Activated T-helper 17 cell treated with anti-CD3 and anti-CD28 coated beads, Interleukin-2, amount 50 U/mL, for 72 hours (primary cell): ENCODE results near the gene BOD1. TPM values are rescaled to one million over a fixed set of nuclear protein-coding genes. Genes with fewer than 3 reads are reported as not detected.
A peak's percentile ranks its signal among the peaks of the same experiment; 100 is the strongest.
"Not testable (repeated sequence)": the region's sequence is repeated elsewhere in the genome, so short reads cannot be mapped to it uniquely, and the experiment has no call there.

Experiments used
- ATAC-seq: fragments of 150-1000 bp; cut with Tn5 transposase; replicated peaks from 2 replicates; pipeline ENCODE4 v1.10.0; 2021; ENCODE audit warnings: mild to moderate bottlenecking, moderate library complexity
- H3K27ac Mint-ChIP-seq: one replicate; pipeline ENCODE4 v1.8.0; 2022; ENCODE audit warnings: mixed read lengths
- H3K27me3 Mint-ChIP-seq: one replicate; pipeline ENCODE4 v1.8.0; 2022; ENCODE audit warnings: mixed read lengths
- H3K36me3 Mint-ChIP-seq: one replicate; pipeline ENCODE4 v1.8.0; 2022; ENCODE audit warnings: low read depth, mild to moderate bottlenecking, mixed read lengths
- H3K4me1 Mint-ChIP-seq: one replicate; pipeline ENCODE4 v1.8.0; 2022; ENCODE audit warnings: mixed read lengths
- H3K4me3 Mint-ChIP-seq: one replicate; pipeline ENCODE4 v1.8.0; 2022; ENCODE audit warnings: mild to moderate bottlenecking, mixed read lengths
- H3K9me3 Mint-ChIP-seq: one replicate; pipeline ENCODE4 v1.8.0; 2022; ENCODE audit warnings: mixed read lengths
- total RNA-seq, 2 donors: library from RNA; stranded (reverse); gene quantifications; one replicate each; pipeline ENCODE4 v1.2.3, GENCODE V29; 2022

Gene BOD1
- total RNA-seq, 2 donors from 2014 or later: 23.1 to 24.9 TPM

DNA sequence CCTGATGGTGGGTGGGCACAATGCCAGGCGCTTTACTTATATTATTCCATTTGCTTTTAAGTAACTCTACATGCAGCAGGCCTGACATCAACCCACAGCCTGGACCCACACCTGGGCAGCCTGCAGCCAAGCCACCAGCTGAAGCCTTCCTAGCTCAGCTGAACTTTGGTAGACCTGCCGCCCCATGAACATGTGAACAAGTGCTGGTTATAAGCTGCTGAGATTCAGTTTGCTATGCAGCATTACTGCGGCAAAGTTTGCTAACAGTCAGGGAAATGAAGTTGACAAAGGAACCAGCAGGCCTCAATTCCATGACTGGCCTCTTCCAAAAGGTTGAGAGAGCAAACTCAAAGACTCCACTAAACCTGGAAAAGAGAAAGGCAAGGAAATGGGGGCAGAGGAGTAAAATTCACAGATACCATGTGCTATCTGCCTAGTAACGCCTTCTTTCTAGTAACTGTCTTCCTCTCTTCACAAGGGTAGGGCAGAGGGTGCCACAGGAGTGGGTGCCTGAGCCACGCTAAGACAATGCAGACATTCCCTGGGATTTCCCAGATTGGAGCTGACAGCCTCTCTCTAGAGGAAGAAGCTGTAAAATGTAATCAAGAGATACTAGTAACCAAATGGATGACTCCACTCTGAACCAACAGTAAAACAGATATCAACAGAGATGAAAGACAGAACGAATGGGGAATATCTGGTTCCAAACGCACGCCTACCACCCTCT lies 2.9 kb downstream of the BOD1 start:
- Mint-ChIP-seq H3K4me3 (peak overlapping the region; percentile 88), H3K9me3 (no peaks in the 10 kb centered on the region), H3K27ac (peak overlapping the region; percentile 17), H3K27me3 (no peaks in the 10 kb centered on the region), H3K4me1 (peaks cover 12% of the 10 kb centered on the region), H3K36me3 (peaks cover 68% of the 10 kb centered on the region)
- no peak for ATAC-seq

DNA sequence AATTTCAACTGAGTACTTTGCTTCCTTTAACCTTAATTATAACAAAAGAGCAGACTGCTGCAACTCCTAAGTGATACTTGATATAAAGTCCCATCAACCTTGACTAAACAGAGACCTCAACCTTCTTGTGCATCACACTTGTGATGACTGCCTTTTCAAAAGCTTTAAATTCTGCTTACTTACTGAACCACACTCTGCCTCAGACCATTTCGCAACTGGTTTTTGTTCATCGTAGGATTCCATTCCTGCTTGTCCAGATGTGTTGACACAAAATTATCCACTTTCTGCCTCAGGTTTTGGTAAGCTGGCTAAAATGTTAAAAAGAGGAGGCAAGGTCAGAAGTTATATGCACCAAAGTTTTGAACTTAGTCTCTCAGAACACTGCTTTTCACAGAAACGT lies 3.5 kb downstream of the BOD1 start:
- H3K4me1 Mint-ChIP-seq: peaks cover 12% of the 10 kb centered on the region

DNA sequence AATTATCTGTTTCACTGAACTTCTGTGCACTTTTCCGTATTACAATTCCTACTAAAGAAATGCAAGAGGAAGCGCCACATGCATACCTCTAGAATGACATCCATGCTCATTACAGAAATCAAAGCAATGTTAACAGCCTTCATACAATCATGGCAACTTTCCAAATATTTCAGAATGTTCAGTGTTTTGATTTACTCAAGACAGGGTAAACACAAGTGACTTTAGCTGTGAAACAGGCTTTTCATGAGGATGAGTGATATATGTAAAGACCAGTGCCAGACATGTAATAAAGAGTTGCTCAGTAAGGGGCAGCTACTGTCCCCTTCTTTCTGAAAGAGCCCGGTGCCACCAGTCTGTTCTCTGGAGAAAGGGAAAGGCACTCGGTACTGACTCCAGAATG lies 4.7 kb downstream of the BOD1 start:
- peaks cover 12% of the 10 kb centered on the region for H3K4me1 Mint-ChIP-seq
- H3K4me3 Mint-ChIP-seq: no peak overlapping the region
- H3K9me3 Mint-ChIP-seq: no peaks in the 10 kb centered on the region
- ATAC-seq: no peak
- H3K27me3 Mint-ChIP-seq: no peaks in the 10 kb centered on the region
- no peak overlapping the region for H3K27ac Mint-ChIP-seq
- H3K36me3 Mint-ChIP-seq: peaks cover 86% of the 10 kb centered on the region

More for the DNA sequence above, 3.5 kb downstream of the BOD1 start:
- ATAC-seq: no peak
- Mint-ChIP-seq H3K27ac (no peak overlapping the region), H3K9me3 (no peaks in the 10 kb centered on the region), H3K36me3 (peaks cover 74% of the 10 kb centered on the region), H3K27me3 (no peaks in the 10 kb centered on the region), H3K4me3 (no peak overlapping the region)

DNA sequence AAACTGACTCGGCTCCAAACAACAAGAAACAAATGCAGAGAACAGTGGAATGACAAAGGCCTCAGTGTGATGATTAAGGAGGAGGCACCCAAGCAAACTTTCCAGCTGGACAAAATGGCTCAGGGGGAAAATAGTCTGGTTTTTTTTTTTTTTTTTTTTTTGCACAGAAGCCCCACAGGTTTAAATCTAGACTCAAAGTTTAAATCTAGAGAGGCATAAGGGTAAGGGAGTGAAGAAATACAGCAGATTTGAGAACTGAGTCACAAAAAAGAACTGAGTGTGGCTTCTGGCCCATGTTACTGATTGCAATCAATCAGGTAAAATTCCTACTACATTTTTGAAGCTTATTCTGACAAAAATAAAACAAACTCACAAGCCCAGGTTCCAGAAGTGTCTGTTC lies 12.3 kb downstream of the BOD1 start:
- no peaks in the 10 kb centered on the region for H3K27me3 Mint-ChIP-seq
- H3K27ac Mint-ChIP-seq: no peak overlapping the region
- peaks cover 69% of the 10 kb centered on the region for H3K36me3 Mint-ChIP-seq
- ATAC-seq: no peak
- H3K9me3 Mint-ChIP-seq: no peaks in the 10 kb centered on the region
- no peak overlapping the region for H3K4me3 Mint-ChIP-seq
- peaks cover 5% of the 10 kb centered on the region for H3K4me1 Mint-ChIP-seq

DNA sequence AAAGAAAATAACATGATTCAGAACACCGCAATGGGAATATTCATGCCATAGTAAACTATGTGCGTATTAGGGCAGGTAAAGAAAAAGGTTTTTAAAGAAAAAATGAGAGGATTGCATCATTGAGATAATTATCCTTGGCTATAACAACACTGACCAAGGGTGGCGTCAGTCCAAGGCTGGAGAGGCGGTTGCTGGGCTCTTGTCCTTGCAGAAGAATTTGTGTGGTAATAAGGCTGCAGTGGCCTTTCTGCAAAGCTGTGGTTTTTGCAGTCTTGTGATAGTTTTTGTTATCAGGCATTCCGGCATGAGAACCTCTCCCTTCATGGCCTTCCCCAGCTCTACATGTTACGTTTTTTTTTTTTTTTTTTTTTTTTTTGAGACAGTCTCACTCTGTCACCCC lies 14.0 kb downstream of the BOD1 start:
- ATAC-seq: no peak
- H3K4me1 Mint-ChIP-seq: peaks cover 5% of the 10 kb centered on the region
- no peaks in the 10 kb centered on the region for H3K27me3 Mint-ChIP-seq
- no peak overlapping the region for H3K4me3 Mint-ChIP-seq
- no peak overlapping the region for H3K27ac Mint-ChIP-seq
- H3K36me3 Mint-ChIP-seq: peaks cover 52% of the 10 kb centered on the region
- H3K9me3 Mint-ChIP-seq: no peaks in the 10 kb centered on the region

DNA sequence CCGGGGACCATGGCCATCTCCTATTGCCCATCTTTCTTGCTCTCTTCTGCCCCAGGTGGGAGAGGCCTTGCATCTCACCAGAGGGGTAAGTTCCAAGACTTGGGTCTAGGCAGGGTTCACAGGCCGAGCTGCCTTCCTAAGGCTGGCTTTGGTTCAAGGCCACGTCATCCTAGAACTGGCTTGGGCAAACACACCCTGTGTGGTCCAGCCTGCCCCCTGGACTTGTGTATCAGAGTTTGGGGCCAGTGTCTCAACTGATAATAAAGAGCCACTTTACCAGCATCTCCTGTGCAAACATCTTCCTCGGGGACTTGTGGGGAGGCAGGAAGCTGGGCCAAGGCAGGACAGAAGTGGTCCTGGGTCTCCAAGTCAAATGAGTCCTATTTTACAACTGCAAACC lies 17.8 kb downstream of the BOD1 start:
- H3K9me3 Mint-ChIP-seq: peaks cover under 1% of the 10 kb centered on the region
- H3K27me3 Mint-ChIP-seq: no peaks in the 10 kb centered on the region
- peaks cover 5% of the 10 kb centered on the region for H3K4me1 Mint-ChIP-seq
- peaks cover 15% of the 10 kb centered on the region for H3K36me3 Mint-ChIP-seq
- H3K27ac Mint-ChIP-seq: no peak overlapping the region
- ATAC-seq: no peak
- no peak overlapping the region for H3K4me3 Mint-ChIP-seq

DNA sequence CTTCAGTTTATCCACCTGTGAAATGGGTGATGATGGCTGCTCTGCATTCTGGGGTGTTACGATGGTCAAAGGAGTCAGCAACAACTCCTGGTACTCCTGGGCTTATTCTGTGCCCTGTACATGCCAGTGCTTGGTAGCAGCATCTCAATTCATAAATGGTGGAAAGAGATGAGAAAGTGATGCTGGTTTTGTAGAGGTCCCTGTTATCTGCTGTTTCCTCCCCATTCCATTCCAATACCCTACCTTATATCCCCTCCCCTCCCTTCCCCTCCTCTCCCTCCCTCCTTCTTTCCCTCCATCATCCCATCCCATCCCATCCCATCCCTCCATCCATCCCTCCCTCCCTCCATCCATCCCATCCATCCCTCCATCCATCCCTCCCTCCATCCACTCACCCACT lies 19.1 kb downstream of the BOD1 start:
- Mint-ChIP-seq H3K4me1 (peaks cover 5% of the 10 kb centered on the region), H3K9me3 (peaks cover 10% of the 10 kb centered on the region), H3K27ac (no peak overlapping the region), H3K27me3 (no peaks in the 10 kb centered on the region), H3K4me3 (no peak overlapping the region), H3K36me3 (peaks cover 14% of the 10 kb centered on the region)
- ATAC-seq: no peak

DNA sequence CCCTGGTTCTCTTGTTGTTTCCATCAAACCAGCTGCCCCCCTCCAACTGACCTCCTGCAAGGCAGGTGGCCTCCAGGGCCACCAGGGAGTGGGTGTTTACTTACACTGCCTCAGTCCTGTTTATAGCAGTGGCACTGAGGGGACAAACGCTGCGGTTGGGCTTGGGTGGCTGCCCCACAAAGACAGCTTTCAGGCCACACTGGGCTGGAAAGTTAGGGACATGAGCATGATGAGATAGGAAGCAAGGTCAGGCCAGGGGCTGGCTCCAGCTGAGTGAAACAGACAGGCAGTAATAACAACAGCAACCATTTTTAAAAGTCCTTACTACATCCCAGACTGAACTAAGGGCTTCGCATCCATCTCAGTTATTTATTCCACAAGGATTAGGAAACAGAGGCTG lies 20.6 kb downstream of the BOD1 start:
- peaks cover 18% of the 10 kb centered on the region for H3K36me3 Mint-ChIP-seq
- no peaks in the 10 kb centered on the region for H3K27me3 Mint-ChIP-seq
- ATAC-seq: no peak

DNA sequence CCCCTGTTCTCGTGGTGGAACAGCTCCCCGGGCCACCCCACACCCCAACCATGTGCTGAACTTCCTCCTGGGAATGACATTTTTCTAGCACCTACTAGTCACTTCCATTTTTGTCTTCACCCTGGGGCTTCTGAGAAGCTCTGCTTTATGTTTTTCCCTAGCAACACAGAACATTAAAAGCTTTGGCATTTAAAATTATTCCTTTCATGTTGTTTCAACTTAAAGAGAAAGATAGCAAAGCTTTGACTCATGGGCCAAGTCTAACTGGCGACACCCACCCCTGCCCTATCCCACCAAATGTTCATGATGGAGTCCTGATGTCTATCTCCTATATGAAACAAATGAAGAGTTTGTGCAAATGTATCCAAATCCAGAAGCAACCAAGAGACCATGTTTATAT lies 22.4 kb downstream of the BOD1 start:
- no peak overlapping the region for H3K27ac Mint-ChIP-seq
- no peak for ATAC-seq

More for the DNA sequence above, 20.6 kb downstream of the BOD1 start:
- peaks cover 15% of the 10 kb centered on the region for H3K9me3 Mint-ChIP-seq
- H3K4me3 Mint-ChIP-seq: no peak overlapping the region
- H3K4me1 Mint-ChIP-seq: no peaks in the 10 kb centered on the region
- H3K27ac Mint-ChIP-seq: no peak overlapping the region

DNA sequence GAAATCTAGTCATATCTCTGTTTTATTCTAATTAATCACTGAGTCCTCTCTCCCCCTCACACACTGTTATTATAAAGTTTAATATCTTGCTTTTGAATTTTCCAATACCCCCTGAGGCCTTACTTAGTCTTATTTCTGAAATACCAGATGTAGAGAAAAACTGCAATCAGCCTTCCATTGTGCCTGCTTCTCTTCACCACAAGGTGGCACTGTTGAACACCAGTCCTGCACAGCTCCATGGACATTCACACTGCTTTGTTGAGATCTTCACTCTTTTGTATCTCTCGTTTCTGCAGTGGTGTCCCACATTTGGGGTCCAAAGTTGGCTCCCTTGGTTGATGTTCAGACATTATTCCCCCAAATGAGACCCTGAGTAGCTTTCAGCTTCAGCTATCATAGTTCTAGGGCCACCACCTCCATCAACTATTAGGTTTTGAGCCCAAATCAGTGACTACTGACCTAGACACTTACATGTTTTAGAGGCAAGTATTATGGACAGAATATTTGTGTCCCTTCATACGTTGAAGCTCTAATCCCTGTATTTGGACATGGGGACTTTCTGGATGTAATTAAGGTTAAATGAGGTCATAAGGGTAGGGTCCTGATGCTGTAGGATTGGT lies 24.3 kb downstream of the BOD1 start:
- no peaks in the 10 kb centered on the region for H3K4me1 Mint-ChIP-seq
- H3K27ac Mint-ChIP-seq: no peak overlapping the region
- H3K9me3 Mint-ChIP-seq: peaks cover 30% of the 10 kb centered on the region
- H3K27me3 Mint-ChIP-seq: no peaks in the 10 kb centered on the region
- peaks cover 13% of the 10 kb centered on the region for H3K36me3 Mint-ChIP-seq
- H3K4me3 Mint-ChIP-seq: no peak overlapping the region
- ATAC-seq: no peak

More for the DNA sequence above, 22.4 kb downstream of the BOD1 start:
- Mint-ChIP-seq H3K4me3 (no peak overlapping the region), H3K27me3 (no peaks in the 10 kb centered on the region), H3K36me3 (peaks cover 13% of the 10 kb centered on the region), H3K9me3 (peaks cover 21% of the 10 kb centered on the region), H3K4me1 (no peaks in the 10 kb centered on the region)

DNA sequence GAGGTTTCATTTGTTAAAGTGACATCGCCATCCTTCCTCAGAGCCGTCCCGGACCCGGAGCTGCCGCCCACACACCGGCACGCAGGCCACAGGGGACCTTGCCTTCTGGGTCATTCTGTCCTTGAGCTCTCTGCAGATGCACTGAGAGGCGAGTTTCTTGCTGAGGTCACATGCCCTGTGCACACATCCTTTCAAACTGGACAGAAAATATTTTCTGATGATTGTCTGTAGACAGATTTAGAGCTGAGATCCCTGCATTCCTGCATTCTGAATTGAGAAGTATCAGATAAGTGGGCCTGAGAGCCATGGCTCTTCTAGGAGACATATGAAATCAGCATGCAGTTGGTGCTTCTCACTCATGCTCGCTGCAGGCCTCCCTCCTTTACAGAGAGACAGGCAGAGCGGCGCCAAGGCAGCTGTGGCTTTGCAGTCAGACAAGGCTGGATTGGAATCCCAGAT lies 25.4 kb downstream of the BOD1 start:
- Mint-ChIP-seq H3K27ac (no peak overlapping the region), H3K9me3 (peaks cover 36% of the 10 kb centered on the region), H3K4me3 (no peak overlapping the region), H3K27me3 (no peaks in the 10 kb centered on the region), H3K4me1 (no peaks in the 10 kb centered on the region), H3K36me3 (peaks cover 13% of the 10 kb centered on the region)
- ATAC-seq: no peak

DNA sequence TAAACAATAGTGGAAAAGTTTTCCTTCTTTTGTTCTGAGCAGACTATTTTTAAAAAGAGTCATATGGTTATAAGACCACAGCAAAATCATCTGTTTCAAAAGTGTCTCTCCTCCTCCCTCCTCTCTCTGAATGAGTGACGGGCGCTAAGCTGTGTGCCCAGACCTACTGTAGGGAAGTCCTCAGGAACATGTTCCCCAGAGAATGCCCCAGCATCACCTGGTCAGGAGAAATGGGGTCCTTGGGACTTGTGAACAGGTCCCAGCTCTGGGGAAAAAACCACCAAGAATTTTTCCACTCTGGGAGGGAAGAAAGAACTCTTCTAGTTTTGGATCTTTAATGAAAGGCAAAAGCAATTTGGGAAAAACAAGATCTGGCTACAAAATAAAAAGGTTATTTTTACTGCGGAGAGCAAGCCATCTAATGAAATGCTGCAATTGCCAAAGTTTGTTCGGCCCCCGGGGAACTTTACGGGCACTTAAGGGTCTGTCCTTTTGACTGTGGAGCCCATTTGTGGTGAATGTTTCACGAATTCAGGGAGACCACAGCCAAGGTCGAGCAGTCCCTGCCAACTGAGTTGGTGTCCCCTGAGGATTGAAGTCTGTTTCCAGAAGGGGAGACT lies 25.9 kb downstream of the BOD1 start:
- Mint-ChIP-seq H3K27ac (no peak overlapping the region), H3K36me3 (peaks cover 13% of the 10 kb centered on the region), H3K27me3 (no peaks in the 10 kb centered on the region), H3K9me3 (peaks cover 36% of the 10 kb centered on the region), H3K4me1 (no peaks in the 10 kb centered on the region), H3K4me3 (no peak overlapping the region)
- ATAC-seq: no peak

DNA sequence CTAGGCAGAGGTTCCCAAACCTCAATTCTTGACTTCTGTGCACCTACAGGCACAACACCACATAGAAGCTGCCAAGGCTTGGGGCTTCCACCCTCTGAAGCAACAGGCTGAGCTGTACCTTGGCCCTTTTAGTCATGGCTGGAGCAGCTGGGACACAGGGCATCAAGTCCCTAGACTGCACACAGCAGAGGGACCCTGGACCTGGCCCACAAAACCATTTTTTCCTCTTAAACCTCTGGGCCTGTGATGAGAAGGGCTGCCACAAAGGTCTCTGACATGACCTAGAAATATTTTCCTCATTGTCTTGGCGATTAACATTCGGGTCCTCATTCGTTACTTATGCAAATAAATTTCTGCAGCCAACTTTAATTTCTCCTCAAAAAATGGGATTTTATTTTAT lies 30.3 kb downstream of the BOD1 start:
- H3K4me3 Mint-ChIP-seq, H3K4me1 Mint-ChIP-seq, H3K36me3 Mint-ChIP-seq, ATAC-seq, H3K27ac Mint-ChIP-seq, H3K27me3 Mint-ChIP-seq: not testable (repeated sequence)
- peaks cover 25% of the 10 kb centered on the region for H3K9me3 Mint-ChIP-seq

DNA sequence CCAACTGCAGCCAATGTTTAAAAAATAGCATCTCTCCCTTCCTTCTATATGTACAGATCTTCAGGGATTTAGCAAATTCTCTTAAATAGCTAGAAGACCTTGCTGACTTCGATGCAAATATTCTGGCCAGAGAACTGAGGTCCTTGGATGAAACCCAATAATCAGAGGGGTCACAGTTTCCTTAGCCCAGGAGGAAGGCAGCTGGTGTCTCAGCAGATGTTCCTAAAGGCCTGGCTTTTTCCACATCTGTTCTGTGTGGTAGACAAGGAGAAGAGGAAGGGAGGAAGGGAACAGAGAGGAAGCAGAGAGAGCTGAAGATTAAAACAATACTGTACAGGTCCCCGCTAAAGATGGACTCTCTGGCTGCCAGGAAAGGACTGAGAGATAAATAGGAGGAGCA lies 33.1 kb downstream of the BOD1 start:
- no peak for ATAC-seq
- peaks cover 22% of the 10 kb centered on the region for H3K9me3 Mint-ChIP-seq
- no peaks in the 10 kb centered on the region for H3K4me1 Mint-ChIP-seq
- H3K4me3 Mint-ChIP-seq: no peak overlapping the region
- peaks cover 3% of the 10 kb centered on the region for H3K27me3 Mint-ChIP-seq
- H3K27ac Mint-ChIP-seq: no peak overlapping the region
- no peaks in the 10 kb centered on the region for H3K36me3 Mint-ChIP-seq
